Osteocyte (in vitro differentiated cells): ENCODE results near the gene XBP1. TPM values are rescaled to one million over a fixed set of nuclear protein-coding genes. Genes with fewer than 3 reads are reported as not detected.
A peak's percentile ranks its signal among the peaks of the same experiment; 100 is the strongest.

Experiments used
- DNase-seq: peaks from one replicate; pipeline ENCODE4 v3.0.0; 2021; ENCODE audit warnings: mixed read lengths; ENCODE audit not compliant: unreplicated experiment; ENCODE audit errors: extremely low spot score
- H3K27ac Mint-ChIP-seq: one replicate; pipeline ENCODE4 v1.8.0; 2021; ENCODE audit warnings: mild to moderate bottlenecking, mixed read lengths; ENCODE audit not compliant: unreplicated experiment
- H3K27me3 Mint-ChIP-seq: one replicate; pipeline ENCODE4 v1.8.0; 2021; ENCODE audit warnings: mixed read lengths; ENCODE audit not compliant: unreplicated experiment
- H3K36me3 Mint-ChIP-seq: one replicate; pipeline ENCODE4 v1.8.0; 2021; ENCODE audit warnings: mixed read lengths; ENCODE audit not compliant: unreplicated experiment
- H3K4me1 Mint-ChIP-seq: one replicate; pipeline ENCODE4 v1.8.0; 2021; ENCODE audit warnings: mixed read lengths; ENCODE audit not compliant: unreplicated experiment
- H3K4me3 Mint-ChIP-seq: one replicate; pipeline ENCODE4 v1.8.0; 2021; ENCODE audit warnings: mild to moderate bottlenecking, moderate library complexity, mixed read lengths; ENCODE audit not compliant: unreplicated experiment
- H3K9me3 Mint-ChIP-seq: one replicate; pipeline ENCODE4 v1.8.0; 2021; ENCODE audit warnings: mixed read lengths; ENCODE audit not compliant: unreplicated experiment
- total RNA-seq: library from RNA; stranded (reverse); gene quantifications from 2 replicates; pipeline ENCODE4 v1.2.1, GENCODE V29; 2021
- TF ChIP-seq, protein P1 (sequence below): fragments of 200-600 bp; sonication (generic); IDR thresholded peaks from 2 replicates; pipeline ENCODE4 v1.5.0; 2021; ENCODE audit warnings: antibody characterized with exemption, mild to moderate bottlenecking, moderate library complexity

XBP1 gene
- total RNA-seq, 1 donor from 2014 or later: 150 TPM

- no peak for DNase-seq
- TF ChIP-seq, protein P1, sequence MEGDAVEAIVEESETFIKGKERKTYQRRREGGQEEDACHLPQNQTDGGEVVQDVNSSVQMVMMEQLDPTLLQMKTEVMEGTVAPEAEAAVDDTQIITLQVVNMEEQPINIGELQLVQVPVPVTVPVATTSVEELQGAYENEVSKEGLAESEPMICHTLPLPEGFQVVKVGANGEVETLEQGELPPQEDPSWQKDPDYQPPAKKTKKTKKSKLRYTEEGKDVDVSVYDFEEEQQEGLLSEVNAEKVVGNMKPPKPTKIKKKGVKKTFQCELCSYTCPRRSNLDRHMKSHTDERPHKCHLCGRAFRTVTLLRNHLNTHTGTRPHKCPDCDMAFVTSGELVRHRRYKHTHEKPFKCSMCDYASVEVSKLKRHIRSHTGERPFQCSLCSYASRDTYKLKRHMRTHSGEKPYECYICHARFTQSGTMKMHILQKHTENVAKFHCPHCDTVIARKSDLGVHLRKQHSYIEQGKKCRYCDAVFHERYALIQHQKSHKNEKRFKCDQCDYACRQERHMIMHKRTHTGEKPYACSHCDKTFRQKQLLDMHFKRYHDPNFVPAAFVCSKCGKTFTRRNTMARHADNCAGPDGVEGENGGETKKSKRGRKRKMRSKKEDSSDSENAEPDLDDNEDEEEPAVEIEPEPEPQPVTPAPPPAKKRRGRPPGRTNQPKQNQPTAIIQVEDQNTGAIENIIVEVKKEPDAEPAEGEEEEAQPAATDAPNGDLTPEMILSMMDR: no peak
- Mint-ChIP-seq H3K27ac (peak overlapping the region; percentile 7), H3K9me3 (no peaks in the 10 kb centered on the region), H3K4me1 (peaks cover 29% of the 10 kb centered on the region), H3K4me3 (no peak overlapping the region), H3K36me3 (peaks cover 51% of the 10 kb centered on the region), H3K27me3 (no peaks in the 10 kb centered on the region)
Observed at GRCh38 chr22:28795071-28795693, 5.2 kb downstream of the XBP1 start.

DNA sequence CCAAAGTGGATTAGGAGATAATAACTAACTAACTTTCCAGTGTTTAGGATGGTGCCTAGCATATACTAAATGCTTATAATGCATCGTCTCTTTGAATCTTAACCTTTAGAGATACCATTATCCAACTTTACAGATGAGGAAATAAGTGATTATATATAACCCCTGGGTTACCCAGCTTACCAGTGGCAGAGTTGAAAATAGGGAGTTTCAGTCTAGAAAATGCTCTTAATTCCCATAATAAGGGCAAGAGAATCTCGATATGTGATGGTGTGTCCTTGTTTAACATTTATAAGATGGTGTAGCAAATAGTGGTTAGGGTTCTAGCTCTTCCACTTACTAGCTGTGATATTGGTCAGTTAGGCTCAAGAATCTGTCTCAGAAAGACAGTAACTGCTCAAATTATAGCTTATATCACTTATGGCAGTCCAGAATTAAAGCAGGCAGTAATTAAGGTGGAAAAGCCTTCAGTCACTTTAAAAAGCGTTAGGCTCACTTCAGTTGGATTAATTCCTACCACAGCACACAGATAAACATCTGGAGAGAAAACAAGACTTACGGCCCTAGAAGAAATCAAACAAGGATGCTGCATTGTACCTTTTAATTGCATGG, 6.3 kb downstream of the XBP1 start:
- no peaks in the 10 kb centered on the region for H3K9me3 Mint-ChIP-seq
- peaks cover 46% of the 10 kb centered on the region for H3K36me3 Mint-ChIP-seq
- TF ChIP-seq, protein P1: no peak
- H3K27me3 Mint-ChIP-seq: no peaks in the 10 kb centered on the region
- H3K27ac Mint-ChIP-seq: no peak overlapping the region
- H3K4me1 Mint-ChIP-seq: peaks cover 26% of the 10 kb centered on the region
- DNase-seq: no peak
- no peak overlapping the region for H3K4me3 Mint-ChIP-seq

GRCh38 chr22:28792491-28793383, 7.6 kb downstream of the XBP1 start:
- Mint-ChIP-seq H3K36me3 (peaks cover 42% of the 10 kb centered on the region), H3K27ac (peak overlapping the region; percentile 54), H3K9me3 (no peaks in the 10 kb centered on the region), H3K4me3 (no peak overlapping the region), H3K27me3 (no peaks in the 10 kb centered on the region), H3K4me1 (peaks cover 19% of the 10 kb centered on the region)
- TF ChIP-seq, protein P1: no peak
- no peak for DNase-seq

DNA sequence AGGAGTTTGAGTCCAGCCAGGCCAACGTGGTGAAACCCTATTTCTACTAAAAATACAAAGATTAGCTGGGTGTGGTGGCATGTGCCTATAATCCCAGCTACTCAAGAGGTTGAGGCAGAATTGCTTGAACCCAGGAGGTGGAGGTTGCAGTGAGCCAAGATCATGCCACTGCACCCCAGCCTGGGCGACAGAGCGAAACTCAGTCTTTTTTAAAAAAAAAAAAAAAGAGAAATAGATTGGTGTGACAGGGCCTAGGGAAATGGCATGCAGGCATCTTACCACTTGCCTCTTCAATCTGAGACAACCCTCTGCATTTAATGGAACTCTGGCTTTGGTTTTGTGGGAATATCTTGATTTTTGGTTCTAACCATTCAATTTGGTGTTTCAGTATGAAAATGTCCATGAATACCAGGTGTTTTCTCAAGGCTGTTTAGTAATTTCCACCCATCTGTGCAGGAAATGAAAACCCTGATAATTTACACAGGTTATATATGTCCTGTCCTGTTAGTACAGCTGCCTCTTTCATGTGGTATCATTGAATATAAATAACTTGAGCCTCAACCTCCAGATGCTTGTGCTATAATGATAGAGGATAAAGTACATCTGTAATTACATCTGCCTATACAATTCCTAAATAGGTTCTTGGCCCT, 8.4 kb downstream of the XBP1 start:
- H3K27ac Mint-ChIP-seq: no peak overlapping the region

More for the DNA sequence above, 8.4 kb downstream of the XBP1 start:
- peaks cover 13% of the 10 kb centered on the region for H3K4me1 Mint-ChIP-seq
- DNase-seq: no peak
- TF ChIP-seq, protein P1: no peak
- peaks cover 41% of the 10 kb centered on the region for H3K36me3 Mint-ChIP-seq
- no peaks in the 10 kb centered on the region for H3K27me3 Mint-ChIP-seq
- H3K4me3 Mint-ChIP-seq: no peak overlapping the region
- no peaks in the 10 kb centered on the region for H3K9me3 Mint-ChIP-seq
